Myometrial cell (primary cell): ENCODE results near the gene OR5C1. TPM values are rescaled to one million over a fixed set of nuclear protein-coding genes. Genes with fewer than 3 reads are reported as not detected.

ENCODE experiments used
- total RNA-seq: library from RNA; depleted of rRNA; stranded (reverse); fragments of >200 nt; gene quantifications from 2 replicates; pipeline ENCODE4 v1.2.3, GENCODE V29; 2015

Gene OR5C1
- not detected in 2 replicates for total RNA-seq

GRCh38 chr9:122788831-122789230 is at the start of gene OR5C1:
Gene OR5C1, plus strand, starts transcription at chr9:122788933. Its CDS starts 0 bp downstream, at chr9:122788933.

DNA sequence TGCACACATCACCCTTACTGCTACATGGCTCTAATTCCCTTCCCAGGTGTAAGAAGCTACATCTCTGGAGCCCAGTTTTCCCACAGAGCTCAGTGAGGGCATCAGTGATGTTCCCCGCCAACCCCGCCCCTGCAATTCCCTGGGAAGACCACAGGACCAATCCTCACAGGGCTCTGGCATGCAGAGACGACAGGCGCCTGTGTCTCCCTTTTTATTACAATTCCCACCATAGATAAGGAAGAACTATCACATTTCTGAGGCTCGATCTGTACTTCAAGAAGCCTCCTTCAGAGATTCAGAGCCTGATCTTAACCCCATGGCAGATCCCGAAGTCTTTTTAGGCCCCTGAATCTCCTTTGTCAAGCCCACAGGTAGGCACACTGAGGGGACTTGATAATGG is 46.7 kb upstream of the OR5C1 start, which contains the start of gene OR1L6:
OR1L6 (plus strand) TSS at position 301 of the 400 bp plus-strand sequence. CDS start 7,545 bp downstream, outside the sequence.

DNA sequence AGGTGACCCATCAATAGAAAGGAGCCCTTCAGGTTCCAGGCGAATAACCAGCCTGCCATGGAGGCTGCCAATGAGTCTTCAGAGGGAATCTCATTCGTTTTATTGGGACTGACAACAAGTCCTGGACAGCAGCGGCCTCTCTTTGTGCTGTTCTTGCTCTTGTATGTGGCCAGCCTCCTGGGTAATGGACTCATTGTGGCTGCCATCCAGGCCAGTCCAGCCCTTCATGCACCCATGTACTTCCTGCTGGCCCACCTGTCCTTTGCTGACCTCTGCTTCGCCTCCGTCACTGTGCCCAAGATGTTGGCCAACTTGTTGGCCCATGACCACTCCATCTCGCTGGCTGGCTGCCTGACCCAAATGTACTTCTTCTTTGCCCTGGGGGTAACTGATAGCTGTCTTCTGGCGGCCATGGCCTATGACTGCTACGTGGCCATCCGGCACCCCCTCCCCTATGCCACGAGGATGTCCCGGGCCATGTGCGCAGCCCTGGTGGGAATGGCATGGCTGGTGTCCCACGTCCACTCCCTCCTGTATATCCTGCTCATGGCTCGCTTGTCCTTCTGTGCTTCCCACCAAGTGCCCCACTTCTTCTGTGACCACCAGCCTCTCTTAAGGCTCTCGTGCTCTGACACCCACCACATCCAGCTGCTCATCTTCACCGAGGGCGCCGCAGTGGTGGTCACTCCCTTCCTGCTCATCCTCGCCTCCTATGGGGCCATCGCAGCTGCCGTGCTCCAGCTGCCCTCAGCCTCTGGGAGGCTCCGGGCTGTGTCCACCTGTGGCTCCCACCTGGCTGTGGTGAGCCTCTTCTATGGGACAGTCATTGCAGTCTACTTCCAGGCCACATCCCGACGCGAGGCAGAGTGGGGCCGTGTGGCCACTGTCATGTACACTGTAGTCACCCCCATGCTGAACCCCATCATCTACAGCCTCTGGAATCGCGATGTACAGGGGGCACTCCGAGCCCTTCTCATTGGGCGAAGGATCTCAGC is 11.6 kb downstream of the OR5C1 start, which contains the start of gene OR1K1:
OR1K1 (plus strand) TSS at position 58 of the 995 bp plus-strand sequence; CDS start at position 58, 0 bp downstream.

Other genes with a start within 250 kb of the OR5C1 start
- not detected in 2 replicates for gene OR1N2, start 235.8 kb upstream of the OR5C1 start, total RNA-seq
- not detected in 2 replicates for gene OR1L8, start 205.5 kb upstream of the OR5C1 start, total RNA-seq
- gene OR1Q1, start 174.2 kb upstream of the OR5C1 start, total RNA-seq = not detected in 2 replicates
- not detected in 2 replicates for gene OR1B1, start 131.3 kb upstream of the OR5C1 start, total RNA-seq
- not detected in 2 replicates for gene OR1L1, start 127.2 kb upstream of the OR5C1 start, total RNA-seq
- not detected in 2 replicates for gene OR1L3, start 113.8 kb upstream of the OR5C1 start, total RNA-seq
- gene OR1L4, start 64.9 kb upstream of the OR5C1 start, total RNA-seq = not detected in 2 replicates
- gene OR1L6, start 46.6 kb upstream of the OR5C1 start, total RNA-seq = not detected in 2 replicates
- not detected in 2 replicates for gene OR1K1, start 11.2 kb downstream of the OR5C1 start, total RNA-seq
- gene PDCL, start 39.7 kb downstream of the OR5C1 start, total RNA-seq = 15.3 and 17.0 TPM in 2 replicates
- 14.7 and 18.1 TPM in 2 replicates for gene RC3H2, start 116.4 kb downstream of the OR5C1 start, total RNA-seq
- 6.3 and 6.9 TPM in 2 replicates for gene ZBTB6, start 124.4 kb downstream of the OR5C1 start, total RNA-seq
- gene ZBTB26, start 142.6 kb downstream of the OR5C1 start, total RNA-seq = 1.2 and 2.1 TPM in 2 replicates
- 8.9 and 11.5 TPM in 2 replicates for gene RABGAP1, start 152.1 kb downstream of the OR5C1 start, total RNA-seq
- not detected in 2 replicates for gene GPR21, start 244.7 kb downstream of the OR5C1 start, total RNA-seq